B cell (primary cell): ENCODE data around the gene TBC1D22A. TPM values are rescaled to one million over a fixed set of nuclear protein-coding genes. Genes with fewer than 3 reads are reported as not detected.

Experiments
- ATAC-seq: fragments of 200-7000 bp; cut with Tn5 transposase; one replicate; pipeline ENCODE4 v1.10.0; 2021; ENCODE audit warnings: low read depth, mild to moderate bottlenecking, moderate number of reproducible peaks, moderate library complexity
- CTCF ChIA-PET: fragments of 350-600 bp; sonication (Branson Sonifier 250); formaldehyde crosslinking; loops from one replicate; lab custom pipeline; 2021; ENCODE audit warnings: antibody characterized with exemption, inconsistent platforms; lab: Charles Lee
- POLR2A ChIA-PET: fragments of 350-600 bp; sonication (Branson Sonifier 250); formaldehyde crosslinking; loops from one replicate; lab custom pipeline; 2021; ENCODE audit warnings: antibody characterized with exemption; lab: Charles Lee
- DNase-seq: peaks from one replicate; pipeline ENCODE4 v3.0.0; 2013
- H2AFZ ChIP-seq: 2 replicates; pipeline ENCODE4 v1.6.1; 2012; ENCODE audit warnings: mild to moderate bottlenecking, low read depth, low read length; ENCODE audit not compliant: insufficient read depth, poor library complexity, severe bottlenecking
- H3K27ac ChIP-seq, 2 donors: 1 replicate in 1 of 2; 2 replicates in 1 of 2; pipeline ENCODE4 v1.5.1; 2012 to 2013; ENCODE audit warnings: low read length in 2 of 2, mild to moderate bottlenecking in 2 of 2, moderate library complexity in 1 of 2
- H3K27me3 ChIP-seq, 4 experiments: fragments of 200-600 bp in 1 of 4; sonication (generic) in 1 of 4; replicated peaks in 1 of 4; 1 replicate in 2 of 4; 2 replicates in 2 of 4; pipeline versions ENCODE4 v1.6.1 to v1.7.0; 2013 to 2016; ENCODE audit warnings: low read length in 3 of 4, mild to moderate bottlenecking in 2 of 4, mixed read lengths in 1 of 4, moderate library complexity in 1 of 4; ENCODE audit not compliant: insufficient read depth in 4 of 4, control insufficient read depth in 3 of 4; ENCODE audit errors: control extremely low read depth in 1 of 4
- H3K36me3 ChIP-seq, 2 experiments: replicated peaks in 1 of 2; 1 replicate in 1 of 2; 2 replicates in 1 of 2; pipeline versions ENCODE4 v1.6.1 to v1.7.1; 2013; ENCODE audit warnings: low read length in 1 of 2; ENCODE audit not compliant: insufficient read depth in 2 of 2, control insufficient read depth in 1 of 2; ENCODE audit errors: control extremely low read depth in 1 of 2, extremely low read depth in 1 of 2
- H3K4me1 ChIP-seq, 2 donors: fragments of 200-600 bp in 1 of 2; sonication (generic) in 1 of 2; 1 replicate in 1 of 2; 2 replicates in 1 of 2; pipeline versions ENCODE4 v1.5.1 to v1.6.1; 2013 to 2017; ENCODE audit warnings: low read length in 2 of 2; ENCODE audit not compliant: control insufficient read depth in 2 of 2, insufficient read depth in 2 of 2
- H3K4me2 ChIP-seq: replicated peaks from 2 replicates; pipeline ENCODE3; 2012; ENCODE audit warnings: mild to moderate bottlenecking, low read depth, low read length; ENCODE audit not compliant: poor library complexity, severe bottlenecking
- H3K4me3 ChIP-seq, 5 experiments: fragments of 200-600 bp in 1 of 5; sonication (generic) in 1 of 5; 1 replicate in 3 of 5; 2 replicates in 2 of 5; pipeline versions ENCODE4 v1.5.1 to v1.7.0; 2011 to 2016; ENCODE audit warnings: low read length in 4 of 5, mild to moderate bottlenecking in 4 of 5, low read depth in 2 of 5, control low read depth in 1 of 5, moderate library complexity in 1 of 5; ENCODE audit not compliant: insufficient read depth in 1 of 5; ENCODE audit errors: control extremely low read depth in 1 of 5, extremely low read depth in 1 of 5
- H3K79me2 ChIP-seq: fragments of 200-600 bp; sonication (generic); one replicate; pipeline ENCODE4 v1.6.0; 2016; ENCODE audit warnings: low read length; ENCODE audit not compliant: control insufficient read depth, insufficient read depth
- H3K9ac ChIP-seq: fragments of 200-600 bp; sonication (generic); 2 replicates; pipeline ENCODE4 v1.6.1; 2017; ENCODE audit warnings: mild to moderate bottlenecking, low read length, moderate library complexity
- H3K9me3 ChIP-seq, 3 donors: one replicate each; pipeline versions ENCODE4 v1.6.1 to v1.7.1; 2013; ENCODE audit warnings: low read length in 2 of 3; ENCODE audit not compliant: control insufficient read depth in 2 of 3, insufficient read depth in 1 of 3; ENCODE audit errors: control extremely low read depth in 1 of 3
- H4K20me1 ChIP-seq: 2 replicates; pipeline ENCODE4 v1.6.0; 2012; ENCODE audit warnings: mild to moderate bottlenecking, low read length; ENCODE audit not compliant: insufficient read depth, control insufficient read depth, poor library complexity, severe bottlenecking
- H3K27ac Mint-ChIP-seq: one replicate; pipeline ENCODE4 v1.8.0; 2021; ENCODE audit warnings: mixed read lengths
- H3K27me3 Mint-ChIP-seq: one replicate; pipeline ENCODE4 v1.8.0; 2021; ENCODE audit warnings: mixed read lengths
- H3K4me1 Mint-ChIP-seq: one replicate; pipeline ENCODE4 v1.8.0; 2021; ENCODE audit warnings: mixed read lengths
- H3K4me3 Mint-ChIP-seq: one replicate; pipeline ENCODE4 v1.8.0; 2021; ENCODE audit warnings: mixed read lengths
- H3K9me3 Mint-ChIP-seq: one replicate; pipeline ENCODE4 v1.8.0; 2022; ENCODE audit warnings: mixed read lengths; ENCODE audit not compliant: insufficient read depth
- EZH2 ChIP-seq: IDR thresholded peaks from 2 replicates; pipeline ENCODE4 v1.6.1; 2012; ENCODE audit warnings: borderline replicate concordance, low read depth, mild to moderate bottlenecking, moderate library complexity, low read length; ENCODE audit not compliant: insufficient read depth, poor library complexity, severe bottlenecking
- WGBS: methylation state at CpG from one replicate; pipeline ENCODE4 v1.1.5; 2013; ENCODE audit warnings: missing lambda C conversion rate; ENCODE audit not compliant: insufficient coverage; 5-methylcytosine and 5-hydroxymethylcytosine counted together
- intact Hi-C: fragments of 100-400 bp; cut with micrococcal nuclease; formaldehyde crosslinking; loops from one replicate; pipeline ENCODE4 v1.10.0; 2022
- polyA plus RNA-seq: library from polyadenylated mRNA; depleted of rRNA; stranded (reverse); fragments of >200 nt; gene quantifications from 2 replicates; pipeline ENCODE4 v1.2.3, GENCODE V29; 2012
- total RNA-seq, 2 donors: library from RNA; stranded (reverse); fragments of 120-200 nt in 1 of 2; gene quantifications; 1 replicate in 1 of 2; 2 replicates in 1 of 2; pipeline versions ENCODE4 v1.2.3 to v1.2.4, GENCODE V29; 2013 to 2022
- TF ChIP-seq, protein P1 (sequence below): fragments of 200-600 bp; IDR thresholded peaks from one replicate; pipeline ENCODE4 v1.8.0; 2022; ENCODE audit warnings: antibody characterized with exemption, mild to moderate bottlenecking

TBC1D22A gene
- total and polyA plus RNA-seq, 2 donors (not counting 1 experiment from before 2014, with no cell fraction given) = 73.8 to 128 TPM

DNA sequence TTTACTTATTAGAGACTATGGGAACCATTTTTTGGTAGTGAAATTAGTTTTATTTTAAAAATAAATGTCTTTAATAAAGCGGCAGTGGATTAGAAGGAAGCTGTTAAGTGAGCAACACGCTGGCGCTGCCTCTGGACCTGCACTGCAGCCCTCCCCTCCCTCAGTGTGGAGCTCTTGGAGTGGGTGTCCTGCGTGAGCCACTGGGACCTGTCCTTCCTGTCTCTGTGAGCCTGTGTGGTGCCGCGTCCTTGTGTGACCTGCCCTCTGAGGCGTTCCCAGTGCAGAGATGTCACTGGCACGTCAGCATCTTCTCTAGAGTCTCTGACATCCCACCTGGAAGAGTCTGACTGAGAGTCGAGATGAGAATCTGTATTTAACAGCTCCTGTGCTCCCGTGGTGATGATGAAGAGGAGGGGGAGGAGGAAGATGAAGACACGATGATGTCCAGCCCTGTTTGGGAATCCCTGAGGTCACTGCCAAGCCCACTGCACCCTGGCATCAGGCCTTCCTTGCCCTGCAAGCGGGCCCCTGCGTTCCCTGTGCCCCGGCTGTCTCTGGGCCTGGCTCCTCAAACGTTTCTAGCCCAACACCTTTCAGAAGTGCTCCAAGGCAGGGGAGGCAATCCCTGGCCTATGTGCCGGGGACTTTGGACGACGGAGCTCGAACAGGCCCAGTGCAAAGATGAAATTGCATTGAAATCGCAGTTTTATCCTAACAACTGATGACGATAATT lies 271.8 kb downstream of the TBC1D22A start:
- no peak for DNase-seq
- peaks cover 92% of the 10 kb centered on the region for H3K79me2 ChIP-seq
- H3K9ac ChIP-seq = no peak overlapping the region
- peaks cover 2 to 56% of the 10 kb centered on the region in 2 experiments for H3K36me3 ChIP-seq
- Mint-ChIP-seq H3K4me3 (no peak overlapping the region), H3K4me1 (no peaks in the 10 kb centered on the region), H3K9me3 (no peaks in the 10 kb centered on the region), H3K27me3 (no peaks in the 10 kb centered on the region), H3K27ac (no peak overlapping the region)
- intact Hi-C loops = no loop called here
- H3K4me3 ChIP-seq = no peak overlapping the region
- H3K4me1 ChIP-seq = no peaks in the 10 kb centered on the region
- H3K9me3 ChIP-seq = no peaks in the 10 kb centered on the region
- CTCF ChIA-PET = no interaction called here
- no peak overlapping the region for H2AFZ ChIP-seq
- TF ChIP-seq, protein P1, sequence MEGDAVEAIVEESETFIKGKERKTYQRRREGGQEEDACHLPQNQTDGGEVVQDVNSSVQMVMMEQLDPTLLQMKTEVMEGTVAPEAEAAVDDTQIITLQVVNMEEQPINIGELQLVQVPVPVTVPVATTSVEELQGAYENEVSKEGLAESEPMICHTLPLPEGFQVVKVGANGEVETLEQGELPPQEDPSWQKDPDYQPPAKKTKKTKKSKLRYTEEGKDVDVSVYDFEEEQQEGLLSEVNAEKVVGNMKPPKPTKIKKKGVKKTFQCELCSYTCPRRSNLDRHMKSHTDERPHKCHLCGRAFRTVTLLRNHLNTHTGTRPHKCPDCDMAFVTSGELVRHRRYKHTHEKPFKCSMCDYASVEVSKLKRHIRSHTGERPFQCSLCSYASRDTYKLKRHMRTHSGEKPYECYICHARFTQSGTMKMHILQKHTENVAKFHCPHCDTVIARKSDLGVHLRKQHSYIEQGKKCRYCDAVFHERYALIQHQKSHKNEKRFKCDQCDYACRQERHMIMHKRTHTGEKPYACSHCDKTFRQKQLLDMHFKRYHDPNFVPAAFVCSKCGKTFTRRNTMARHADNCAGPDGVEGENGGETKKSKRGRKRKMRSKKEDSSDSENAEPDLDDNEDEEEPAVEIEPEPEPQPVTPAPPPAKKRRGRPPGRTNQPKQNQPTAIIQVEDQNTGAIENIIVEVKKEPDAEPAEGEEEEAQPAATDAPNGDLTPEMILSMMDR = no peak
- no peak for TF ChIP-seq EZH2
- no peak overlapping the region for H3K4me2 ChIP-seq
- no peaks in the 10 kb centered on the region for H3K27me3 ChIP-seq
- whole genome bisulfite sequencing = 83% methylated on average over 14 of the region's 21 CpGs
- no peak overlapping the region for H3K27ac ChIP-seq
- peaks cover 97% of the 10 kb centered on the region for H4K20me1 ChIP-seq
- no peak for ATAC-seq
- POLR2A ChIA-PET = no interaction called here

DNA sequence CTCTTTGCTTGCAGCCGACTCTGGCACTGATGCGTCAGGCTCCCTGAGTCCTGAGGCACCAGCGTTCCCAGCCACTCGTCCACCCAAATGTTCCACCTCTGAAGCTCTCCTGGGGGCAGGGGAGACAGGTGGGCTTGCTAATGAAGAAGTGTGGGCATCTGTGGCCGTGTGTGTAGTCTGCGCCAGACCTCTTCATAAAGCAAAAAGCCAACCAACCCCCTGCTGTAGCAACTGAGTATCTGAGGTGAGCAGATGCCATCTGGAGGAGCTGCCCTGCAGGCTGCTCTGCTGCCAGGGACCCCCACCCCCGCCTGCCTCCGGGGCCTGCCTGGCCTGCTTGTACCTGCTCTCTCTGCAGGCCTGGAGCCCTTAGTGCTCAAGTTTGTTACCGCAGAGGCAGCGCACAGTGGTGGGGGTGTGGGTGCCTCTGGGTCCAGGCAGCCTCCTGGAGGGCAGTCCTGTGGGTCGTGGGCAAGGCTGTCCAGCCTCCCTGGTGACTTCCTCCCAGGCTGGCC lies 272.5 kb downstream of the TBC1D22A start:
- intact Hi-C loops = no loop called here
- 98% methylated on average over 5 of the region's 11 CpGs for WGBS
- H3K9me3 Mint-ChIP-seq = no peaks in the 10 kb centered on the region

More for the DNA sequence above, 272.5 kb downstream of the TBC1D22A start:
- H3K4me3 ChIP-seq = no peak overlapping the region
- H3K27me3 ChIP-seq = no peaks in the 10 kb centered on the region
- H3K36me3 ChIP-seq = peaks cover 2 to 50% of the 10 kb centered on the region in 2 experiments
- H3K9ac ChIP-seq = no peak overlapping the region
- Mint-ChIP-seq H3K27me3 (no peaks in the 10 kb centered on the region), H3K4me1 (no peaks in the 10 kb centered on the region), H3K27ac (no peak overlapping the region), H3K4me3 (no peak overlapping the region)
- TF ChIP-seq EZH2 = no peak
- TF ChIP-seq, protein P1 = no peak
- no peaks in the 10 kb centered on the region for H3K9me3 ChIP-seq
- ChIA-PET CTCF (no interaction called here), POLR2A (no interaction called here)
- H3K27ac ChIP-seq = no peak overlapping the region
- H2AFZ ChIP-seq = no peak overlapping the region
- peaks cover 94% of the 10 kb centered on the region for H4K20me1 ChIP-seq
- ATAC-seq = no peak
- no peaks in the 10 kb centered on the region for H3K4me1 ChIP-seq
- peaks cover 90% of the 10 kb centered on the region for H3K79me2 ChIP-seq
- no peak overlapping the region for H3K4me2 ChIP-seq
- no peak for DNase-seq
